SK-N-MC (cell line): Measurements from ENCODE around the gene NIFK.

Source experiments
- EZH2 ChIP-seq: fragments of 200-600 bp; sonication (generic); IDR thresholded peaks from one replicate; pipeline ENCODE4 v1.6.1; 2017; ENCODE audit warnings: antibody characterized with exemption
- POLR2AphosphoS5 ChIP-seq: IDR thresholded peaks from 2 replicates; pipeline ENCODE4 v1.6.1; 2012; ENCODE audit warnings: mild to moderate bottlenecking, low read depth, low read length, borderline replicate concordance

DNA sequence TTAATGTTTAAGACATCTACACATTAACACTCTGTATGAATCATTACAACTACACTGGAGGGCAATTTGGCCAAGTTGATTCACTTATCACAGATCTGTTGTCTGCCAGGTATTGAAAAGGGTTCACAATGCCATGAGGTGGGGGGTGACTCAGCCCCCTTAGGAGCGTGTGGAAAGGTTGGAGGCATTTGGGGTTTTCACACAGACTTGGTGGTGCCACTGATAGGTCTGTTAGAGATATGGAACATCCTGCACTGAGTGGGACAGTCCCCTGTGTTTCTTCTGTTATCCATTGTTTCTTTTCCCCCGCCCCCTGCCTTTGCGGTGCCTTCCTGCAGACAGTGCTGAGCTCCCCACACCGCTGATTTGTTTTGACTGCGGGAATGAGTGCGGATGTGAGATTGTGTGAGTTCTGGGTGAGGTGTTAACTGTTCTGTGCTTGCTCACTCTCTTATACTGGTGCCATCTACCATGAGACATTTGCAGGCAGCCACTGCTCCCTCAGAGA, 9.4 kb upstream of the NIFK start:
- TF ChIP-seq POLR2AphosphoS5 (no peak), EZH2 (no peak)
